HG03045 (cell line): ENCODE data around the gene RPGRIP1L.

Experiments used
- ATAC-seq: cut with Tn5 transposase; IDR thresholded peaks from one replicate; pipeline ENCODE4 v1.9.1; 2021; ENCODE audit warnings: mild to moderate bottlenecking, moderate library complexity; ENCODE audit not compliant: unreplicated experiment

The RPGRIP1L gene

DNA sequence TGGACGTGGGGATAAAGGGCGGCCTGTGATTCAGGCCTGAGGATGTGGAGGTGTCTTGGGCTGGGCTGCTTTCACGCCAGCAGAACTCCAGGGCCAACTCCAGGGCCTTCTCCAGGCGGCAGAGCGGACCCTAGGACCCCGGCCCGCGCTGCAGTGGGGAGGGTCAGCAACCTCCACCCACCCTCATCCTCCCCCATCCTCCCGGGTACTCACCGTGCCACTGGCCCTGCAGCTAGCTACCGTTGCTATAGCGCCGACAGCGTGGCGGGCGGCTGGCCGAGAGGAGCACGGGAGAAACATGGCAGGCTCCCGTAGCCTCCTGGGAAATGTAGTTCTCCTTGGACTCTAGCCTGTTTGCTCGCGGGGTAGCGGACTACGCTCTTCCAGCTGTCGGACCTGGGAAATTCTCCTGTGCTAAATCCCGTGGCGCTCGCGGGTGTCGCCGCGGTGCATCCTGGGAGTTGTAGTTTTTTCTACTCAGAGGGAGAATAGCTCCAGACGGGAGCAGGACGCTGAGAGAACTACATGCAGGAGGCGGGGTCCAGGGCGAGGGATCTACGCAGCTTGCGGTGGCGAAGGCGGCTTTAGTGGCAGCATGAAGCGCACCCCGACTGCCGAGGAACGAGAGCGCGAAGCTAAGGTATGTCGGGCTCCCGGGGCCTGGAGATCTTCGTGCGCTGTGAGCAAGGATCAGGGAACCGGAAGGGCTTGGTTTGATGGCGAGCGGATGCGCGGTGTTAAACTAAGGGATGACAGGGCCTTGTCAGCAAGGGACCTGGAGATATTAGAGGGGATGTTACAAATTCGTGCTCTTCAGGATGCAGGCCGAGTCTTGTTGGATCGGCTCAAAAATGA, at the start of gene RPGRIP1L, which contains the start of gene FTO:
TSS of gene RPGRIP1L (minus strand) at position 270 of the 855 bp plus-strand sequence. CDS start 3,136 bp downstream, outside the sequence.
TSS of gene FTO (plus strand) at position 567 of the 855 bp plus-strand sequence.
- peak; percentile 99 for ATAC-seq

- no peak for ATAC-seq
Observed at GRCh38 chr16:53753431-53753830, 49.8 kb upstream of the RPGRIP1L start.

GRCh38 chr16:53752560-53752959, 48.9 kb upstream of the RPGRIP1L start:
- ATAC-seq = no peak

- no peak for ATAC-seq
Observed at GRCh38 chr16:53745753-53746266, 42.2 kb upstream of the RPGRIP1L start.

GRCh38 chr16:53745086-53745485, 41.4 kb upstream of the RPGRIP1L start:
- no peak for ATAC-seq

DNA sequence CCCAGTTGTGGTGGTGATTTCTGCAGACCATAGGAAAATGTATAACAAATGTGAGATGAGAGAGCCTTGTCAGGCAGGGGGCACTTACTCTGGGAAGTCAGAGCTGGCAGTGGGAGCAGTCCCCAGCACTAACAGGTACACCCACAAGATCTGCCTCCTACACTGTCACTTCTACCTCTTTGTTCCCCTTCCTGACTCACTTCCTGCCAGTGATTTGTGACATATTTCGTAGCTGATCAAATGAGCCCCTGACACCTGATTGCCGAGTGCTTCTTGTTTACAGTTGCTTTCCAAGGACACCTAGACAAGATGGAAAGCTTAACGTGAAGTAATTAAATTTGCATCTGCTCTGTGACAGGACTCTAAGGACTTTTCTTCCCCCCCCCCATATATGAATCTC, 40.8 kb upstream of the RPGRIP1L start:
- ATAC-seq = no peak

- no peak for ATAC-seq
Observed at GRCh38 chr16:53743149-53743566, 39.5 kb upstream of the RPGRIP1L start.

DNA sequence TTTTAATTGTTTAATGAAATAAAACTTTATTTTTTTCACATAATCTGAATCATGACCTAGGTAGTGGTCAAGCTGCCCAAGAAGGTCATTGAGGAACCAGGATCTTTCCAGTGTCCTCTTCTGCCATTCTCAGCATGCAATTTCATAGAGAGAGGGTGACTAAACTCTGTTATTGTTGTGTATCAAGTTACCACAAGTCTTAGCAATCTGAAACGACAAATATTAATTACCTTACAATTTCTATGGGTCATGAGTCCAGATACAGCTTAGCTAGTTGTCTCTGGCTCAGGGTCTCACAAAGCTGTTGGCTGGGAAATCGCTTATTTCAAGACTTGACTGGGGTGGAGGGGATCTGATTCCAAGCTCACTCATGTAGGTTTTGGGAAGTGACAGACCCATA, 37.9 kb upstream of the RPGRIP1L start:
- ATAC-seq = no peak

DNA sequence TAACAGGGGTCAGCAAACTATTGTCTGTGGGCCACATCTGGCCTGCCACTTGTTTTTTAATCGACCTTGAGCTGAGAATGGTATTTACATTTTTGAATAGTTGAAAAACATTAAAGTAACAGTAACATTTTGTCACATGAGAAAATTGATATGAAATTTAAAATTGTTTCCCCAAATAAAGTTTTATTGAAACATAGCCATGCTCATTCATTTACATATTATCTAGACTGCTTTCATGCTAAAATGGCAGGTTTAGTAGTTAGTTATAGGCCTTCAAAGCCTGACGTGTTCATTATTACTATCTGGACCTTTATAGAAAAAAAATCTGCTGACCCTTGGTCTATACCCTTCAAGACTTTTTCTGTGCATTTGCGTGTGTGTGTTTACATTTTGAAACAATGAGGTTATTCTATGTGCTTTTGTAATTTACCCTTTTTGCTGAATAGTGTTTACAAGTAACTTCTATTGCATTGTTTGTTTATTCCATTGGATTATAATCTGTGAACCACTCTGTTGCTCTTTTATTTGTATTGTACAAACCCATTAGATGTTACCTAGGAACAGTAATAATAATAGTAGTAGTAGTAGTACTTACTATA, 37.4 kb upstream of the RPGRIP1L start:
- ATAC-seq = no peak

- ATAC-seq = no peak
Observed at GRCh38 chr16:53740476-53740875, 36.8 kb upstream of the RPGRIP1L start.

GRCh38 chr16:53737552-53737951, 33.9 kb upstream of the RPGRIP1L start:
- ATAC-seq = no peak

- ATAC-seq = no peak
Observed at GRCh38 chr16:53736297-53736696, 32.6 kb upstream of the RPGRIP1L start.

- no peak for ATAC-seq
Observed at GRCh38 chr16:53734908-53735307, 31.2 kb upstream of the RPGRIP1L start.

DNA sequence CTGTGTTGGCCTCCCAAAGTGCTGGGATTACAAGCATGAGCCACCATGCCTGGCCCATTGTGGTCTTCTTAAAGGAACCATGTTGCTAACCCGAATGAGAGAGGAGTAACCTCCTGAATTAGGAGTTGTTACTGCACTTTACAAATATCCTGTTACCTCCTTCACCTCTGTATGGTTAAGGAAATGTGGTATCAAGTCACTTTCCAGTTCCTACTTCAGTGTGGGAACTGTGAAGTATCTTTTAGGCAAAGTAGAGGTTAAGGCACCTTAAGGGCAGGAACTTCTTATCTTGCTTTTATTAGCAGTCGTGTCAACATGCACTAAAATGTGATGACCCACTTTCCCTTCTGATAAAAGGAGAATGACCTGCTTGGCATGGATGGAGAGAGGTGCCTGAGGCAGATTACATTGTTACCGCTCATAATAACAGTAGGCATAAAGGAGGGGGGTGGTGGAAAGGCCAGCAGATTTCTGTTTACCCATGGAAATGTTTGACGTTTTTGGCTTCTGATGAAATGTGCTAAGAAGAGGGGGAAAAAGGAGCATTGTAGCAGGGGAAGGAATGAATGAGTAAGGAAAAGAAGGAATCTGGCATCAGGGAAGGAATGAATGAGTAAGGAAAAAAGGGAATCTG, 28.8 kb upstream of the RPGRIP1L start:
- no peak for ATAC-seq

- no peak for ATAC-seq
Observed at GRCh38 chr16:53730693-53731092, 27.0 kb upstream of the RPGRIP1L start.

- no peak for ATAC-seq
Observed at GRCh38 chr16:53726625-53727024, 23.0 kb upstream of the RPGRIP1L start.

GRCh38 chr16:53721017-53721416, 17.4 kb upstream of the RPGRIP1L start:
- no peak for ATAC-seq

- no peak for ATAC-seq
Observed at GRCh38 chr16:53717577-53717976, 13.9 kb upstream of the RPGRIP1L start.

GRCh38 chr16:53715023-53715384, 11.3 kb upstream of the RPGRIP1L start:
- no peak for ATAC-seq

DNA sequence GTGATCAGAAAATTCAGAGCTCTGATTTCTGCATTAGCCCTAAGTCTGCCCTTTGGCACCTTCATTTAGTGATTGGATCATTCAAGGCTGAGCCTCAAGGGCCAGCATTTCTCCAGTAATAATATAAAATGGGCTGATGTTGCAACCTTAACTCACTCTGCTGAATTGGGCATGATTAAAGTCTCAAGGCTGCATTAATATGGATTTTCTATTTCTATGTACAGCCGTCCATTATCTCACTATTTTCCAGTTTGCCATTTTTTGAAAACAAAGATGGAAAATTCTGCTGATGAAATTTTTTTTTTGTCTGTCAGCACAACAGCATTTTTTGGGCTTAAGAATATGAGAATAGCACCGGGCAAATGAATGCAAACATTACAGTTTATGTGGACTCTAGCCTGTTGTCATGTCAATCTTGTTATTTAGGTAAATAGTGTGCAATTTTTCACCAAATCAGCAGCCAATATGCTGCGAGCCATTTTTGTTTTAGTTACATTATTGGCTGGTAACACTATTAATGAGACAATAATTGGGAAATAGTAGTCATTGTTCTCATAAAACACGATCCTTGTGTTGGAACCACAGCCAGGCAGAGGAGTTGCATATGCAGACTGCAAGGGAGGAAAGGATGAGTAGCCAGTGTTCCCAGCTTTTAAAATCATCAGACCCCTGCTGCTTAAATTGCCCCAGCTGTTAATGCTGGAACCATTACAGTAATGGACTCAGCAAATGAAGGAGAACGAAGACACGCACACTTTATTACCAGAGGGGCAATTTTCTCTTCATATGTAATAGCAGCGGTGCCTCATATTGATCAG, 10.8 kb upstream of the RPGRIP1L start:
- no peak for ATAC-seq
